ENCODE measurements around the gene GLI3.

The GLI3 gene

DNA sequence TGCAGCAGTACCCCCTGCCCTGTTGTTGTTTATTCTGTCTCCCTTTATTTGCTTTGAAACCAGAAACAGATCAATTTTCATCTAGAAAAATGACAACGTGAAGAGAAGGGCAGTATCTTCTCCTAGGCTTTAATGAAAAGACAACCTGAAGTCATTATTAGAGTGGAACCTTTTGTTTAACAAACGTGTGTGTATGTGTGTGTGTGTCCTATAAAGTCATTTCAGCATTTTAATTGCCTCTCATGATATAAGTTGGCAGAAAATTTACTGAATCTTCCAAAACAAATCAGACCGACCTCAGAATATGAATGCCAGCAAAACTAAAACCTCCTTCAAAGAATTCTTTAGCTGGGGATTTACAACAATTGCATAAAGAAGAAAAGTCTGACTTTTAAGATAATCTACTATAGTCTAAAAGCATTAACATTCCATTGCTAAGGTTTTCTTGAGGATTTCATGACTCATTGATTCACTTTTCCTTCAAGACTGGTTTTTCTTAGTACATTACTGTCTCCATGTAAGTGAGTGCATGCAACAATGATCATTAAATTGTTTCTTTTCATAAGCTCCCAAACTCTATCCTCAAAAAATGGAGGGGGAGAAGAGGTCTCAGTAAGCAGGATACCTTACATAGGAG is 3.2 kb downstream of the GLI3 start:
- H3K4me1 ChIP-seq (ENCODE audit: low read length): no peaks in the 10 kb centered on the region
- H3K9ac ChIP-seq (ENCODE audit: low read length): no peak overlapping the region
- H3K27ac ChIP-seq (ENCODE audit: low read length): no peak overlapping the region
- H3K27me3 ChIP-seq (ENCODE audit: low read depth, low read length): 0 out of 2 replicates have a peak, but pooled peaks cover 3% of the 10 kb centered on the region
- no peaks in the 10 kb centered on the region for H3K36me3 ChIP-seq (replicated peaks; ENCODE audit: low read depth, low read length)
- no peak overlapping the region for H3K4me3 ChIP-seq (ENCODE audit: low read length)
- H3K79me2 ChIP-seq (ENCODE audit: low read length): no peaks in the 10 kb centered on the region
- TF ChIP-seq EZH2phosphoT487 (IDR thresholded peaks at IDR 0.05; ENCODE audit: low read depth): no peak
- TF ChIP-seq, protein P1, sequence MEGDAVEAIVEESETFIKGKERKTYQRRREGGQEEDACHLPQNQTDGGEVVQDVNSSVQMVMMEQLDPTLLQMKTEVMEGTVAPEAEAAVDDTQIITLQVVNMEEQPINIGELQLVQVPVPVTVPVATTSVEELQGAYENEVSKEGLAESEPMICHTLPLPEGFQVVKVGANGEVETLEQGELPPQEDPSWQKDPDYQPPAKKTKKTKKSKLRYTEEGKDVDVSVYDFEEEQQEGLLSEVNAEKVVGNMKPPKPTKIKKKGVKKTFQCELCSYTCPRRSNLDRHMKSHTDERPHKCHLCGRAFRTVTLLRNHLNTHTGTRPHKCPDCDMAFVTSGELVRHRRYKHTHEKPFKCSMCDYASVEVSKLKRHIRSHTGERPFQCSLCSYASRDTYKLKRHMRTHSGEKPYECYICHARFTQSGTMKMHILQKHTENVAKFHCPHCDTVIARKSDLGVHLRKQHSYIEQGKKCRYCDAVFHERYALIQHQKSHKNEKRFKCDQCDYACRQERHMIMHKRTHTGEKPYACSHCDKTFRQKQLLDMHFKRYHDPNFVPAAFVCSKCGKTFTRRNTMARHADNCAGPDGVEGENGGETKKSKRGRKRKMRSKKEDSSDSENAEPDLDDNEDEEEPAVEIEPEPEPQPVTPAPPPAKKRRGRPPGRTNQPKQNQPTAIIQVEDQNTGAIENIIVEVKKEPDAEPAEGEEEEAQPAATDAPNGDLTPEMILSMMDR (IDR thresholded peaks at IDR 0.05; ENCODE audit: low read depth, low read length): no peak
- no peak overlapping the region for H2AFZ ChIP-seq (ENCODE audit: low read depth, low read length)
- H3K9me3 ChIP-seq (ENCODE audit: insufficient read depth, low read length): no peaks in the 10 kb centered on the region
- no peak overlapping the region for H3K4me2 ChIP-seq (ENCODE audit: low read length)
- no peaks in the 10 kb centered on the region for H4K20me1 ChIP-seq (ENCODE audit: insufficient read depth, low read length)

DNA sequence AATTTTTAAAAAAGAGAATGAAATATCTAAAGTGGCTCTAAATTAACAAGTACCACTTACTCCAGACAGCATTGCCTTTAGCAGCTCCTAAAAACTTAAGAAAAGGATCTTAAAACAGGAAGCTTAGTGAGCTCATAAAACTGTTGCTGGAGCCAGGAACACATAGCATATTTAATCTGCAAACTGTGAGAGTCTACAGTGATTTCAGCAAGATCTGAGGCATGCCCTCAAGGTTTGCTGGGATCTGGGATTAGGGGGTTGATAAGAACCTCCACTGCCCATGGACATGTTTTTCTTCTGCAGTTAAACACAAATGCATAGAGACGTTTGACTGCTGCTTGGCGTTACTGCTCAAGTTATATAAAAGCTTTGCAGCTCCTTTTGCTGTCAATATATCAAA is 3.8 kb downstream of the GLI3 start:
- no peak overlapping the region for H2AFZ ChIP-seq (ENCODE audit: low read depth, low read length)
- H3K4me2 ChIP-seq (ENCODE audit: low read length): no peak overlapping the region
- H3K4me3 ChIP-seq (ENCODE audit: low read length): no peak overlapping the region
- no peaks in the 10 kb centered on the region for H3K79me2 ChIP-seq (ENCODE audit: low read length)
- no peaks in the 10 kb centered on the region for H4K20me1 ChIP-seq (ENCODE audit: insufficient read depth, low read length)
- H3K27ac ChIP-seq (ENCODE audit: low read length): no peak overlapping the region
- H3K4me1 ChIP-seq (ENCODE audit: low read length): no peaks in the 10 kb centered on the region
- 0 out of 2 replicates have a peak, but pooled peaks cover 3% of the 10 kb centered on the region for H3K27me3 ChIP-seq (ENCODE audit: low read depth, low read length)
- H3K36me3 ChIP-seq (replicated peaks; ENCODE audit: low read depth, low read length): no peaks in the 10 kb centered on the region
- no peaks in the 10 kb centered on the region for H3K9me3 ChIP-seq (ENCODE audit: insufficient read depth, low read length)
- no peak overlapping the region for H3K9ac ChIP-seq (ENCODE audit: low read length)
- TF ChIP-seq EZH2phosphoT487 (IDR thresholded peaks at IDR 0.05; ENCODE audit: low read depth): no peak
- TF ChIP-seq, protein P1 (IDR thresholded peaks at IDR 0.05; ENCODE audit: low read depth, low read length): no peak

DNA sequence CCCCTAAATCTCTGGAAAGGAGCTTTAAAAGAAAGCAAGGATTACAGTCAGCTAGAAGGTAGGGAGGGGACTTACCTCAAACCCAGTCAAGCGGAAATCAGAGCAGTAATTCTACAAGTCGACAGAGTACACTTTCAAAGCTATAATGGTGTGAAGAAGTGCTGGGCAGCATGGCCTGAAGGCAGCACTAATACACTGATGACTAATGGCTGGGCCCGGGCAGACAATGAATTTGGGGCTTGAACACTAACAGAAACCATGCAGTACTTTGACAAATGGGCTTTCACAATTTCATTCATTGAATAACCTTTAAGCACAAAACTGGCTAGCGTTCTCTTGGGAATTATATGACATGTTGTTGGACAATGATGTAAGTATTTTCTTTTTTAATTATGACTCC is 4.7 kb downstream of the GLI3 start:
- Histone ChIP-seq H2AFZ (ENCODE audit: low read depth, low read length) (no peak overlapping the region), H3K9ac (ENCODE audit: low read length) (no peak overlapping the region), H3K27me3 (ENCODE audit: low read depth, low read length) (0 out of 2 replicates have a peak, but pooled peaks cover 3% of the 10 kb centered on the region), H3K9me3 (ENCODE audit: insufficient read depth, low read length) (no peaks in the 10 kb centered on the region), H4K20me1 (ENCODE audit: insufficient read depth, low read length) (no peaks in the 10 kb centered on the region), H3K4me3 (ENCODE audit: low read length) (no peak overlapping the region), H3K27ac (ENCODE audit: low read length) (no peak overlapping the region), H3K4me2 (ENCODE audit: low read length) (no peak overlapping the region), H3K4me1 (ENCODE audit: low read length) (no peaks in the 10 kb centered on the region), H3K79me2 (ENCODE audit: low read length) (no peaks in the 10 kb centered on the region), H3K36me3 (replicated peaks; ENCODE audit: low read depth, low read length) (no peaks in the 10 kb centered on the region)
- TF ChIP-seq, protein P1 (IDR thresholded peaks at IDR 0.05; ENCODE audit: low read depth, low read length): no peak
- no peak for TF ChIP-seq EZH2phosphoT487 (IDR thresholded peaks at IDR 0.05; ENCODE audit: low read depth)

DNA sequence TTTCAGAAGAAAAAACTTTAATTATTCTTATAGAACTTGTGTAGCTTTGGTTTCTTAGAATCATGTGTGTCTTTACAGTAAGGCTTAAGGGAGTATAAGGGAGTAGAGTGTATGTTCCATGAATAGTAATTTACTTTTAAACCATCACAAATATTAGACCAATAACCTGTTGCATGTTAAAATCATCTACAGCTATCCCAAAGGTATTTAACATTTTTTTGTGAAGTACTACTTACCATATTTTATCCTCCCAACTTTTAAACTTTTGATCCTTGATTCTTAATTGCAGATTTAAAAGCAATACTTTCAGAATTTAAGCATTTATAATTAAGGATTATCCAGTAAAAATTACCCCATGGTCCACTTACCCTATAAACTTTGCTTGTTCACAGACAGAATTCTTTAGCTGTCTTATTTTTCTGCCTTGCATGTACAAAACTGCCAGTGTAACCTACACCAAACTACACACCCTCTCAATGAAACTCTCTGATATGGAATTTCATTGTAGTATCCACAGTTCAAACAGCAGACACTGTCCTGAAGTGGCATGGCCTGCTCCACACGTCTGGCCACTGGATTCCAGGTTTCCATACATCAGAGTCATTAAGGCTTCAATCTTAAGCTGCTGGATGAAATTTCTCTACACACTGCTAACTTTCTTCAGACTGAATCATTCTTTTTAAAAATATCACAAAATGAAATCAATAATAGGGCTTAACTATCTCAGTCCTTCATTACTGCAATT is 5.8 kb downstream of the GLI3 start:
- Histone ChIP-seq H3K79me2 (ENCODE audit: low read length) (no peaks in the 10 kb centered on the region), H3K4me2 (ENCODE audit: low read length) (no peak overlapping the region), H3K4me3 (ENCODE audit: low read length) (no peak overlapping the region), H3K27me3 (ENCODE audit: low read depth, low read length) (0 out of 2 replicates have a peak, but pooled peaks cover 3% of the 10 kb centered on the region), H4K20me1 (ENCODE audit: insufficient read depth, low read length) (no peaks in the 10 kb centered on the region), H3K27ac (ENCODE audit: low read length) (no peak overlapping the region), H2AFZ (ENCODE audit: low read depth, low read length) (no peak overlapping the region), H3K36me3 (replicated peaks; ENCODE audit: low read depth, low read length) (no peaks in the 10 kb centered on the region), H3K9ac (ENCODE audit: low read length) (no peak overlapping the region), H3K4me1 (ENCODE audit: low read length) (no peaks in the 10 kb centered on the region), H3K9me3 (ENCODE audit: insufficient read depth, low read length) (no peaks in the 10 kb centered on the region)
- TF ChIP-seq, protein P1 (IDR thresholded peaks at IDR 0.05; ENCODE audit: low read depth, low read length): no peak
- TF ChIP-seq EZH2phosphoT487 (IDR thresholded peaks at IDR 0.05; ENCODE audit: low read depth): no peak

All from OCI-LY3 (cell line).